Astrocyte (in vitro differentiated cells and primary cell): ENCODE results near the gene PRLHR. TPM values are rescaled to one million over a fixed set of nuclear protein-coding genes. Genes with fewer than 3 reads are reported as not detected.

ENCODE experiments used
- DNase-seq: peaks from one replicate; pipeline ENCODE4 v3.0.0-alpha.2; 2010; ENCODE audit warnings: low read depth
- FAIRE-seq: peaks from 2 replicates; lab custom pipeline; 2011; peaks lifted over from hg19 to GRCh38; lab: Jason Lieb, UNC
- H2AFZ ChIP-seq: 2 replicates; pipeline ENCODE4 v1.6.0; 2012; ENCODE audit warnings: low read depth, low read length, inconsistent platforms
- H3K27ac ChIP-seq: 2 replicates; pipeline ENCODE4 v1.5.1; 2011; ENCODE audit warnings: low read depth, low read length, inconsistent platforms
- H3K27me3 ChIP-seq: 2 replicates; pipeline ENCODE4 v1.6.0; 2011; ENCODE audit warnings: low read length, inconsistent platforms; ENCODE audit not compliant: insufficient read depth
- H3K36me3 ChIP-seq: 2 replicates; pipeline ENCODE4 v1.5.1; 2011; ENCODE audit warnings: low read length, inconsistent platforms; ENCODE audit not compliant: insufficient read depth
- H3K4me1 ChIP-seq: 2 replicates; pipeline ENCODE4 v1.5.1; 2011; ENCODE audit warnings: low read length, inconsistent platforms; ENCODE audit not compliant: insufficient read depth
- H3K4me2 ChIP-seq: 2 replicates; pipeline ENCODE4 v1.6.0; 2012; ENCODE audit warnings: low read length, inconsistent platforms
- H3K4me3 ChIP-seq: 2 replicates; pipeline ENCODE4 v1.5.1; 2011; ENCODE audit warnings: low read depth, mild to moderate bottlenecking, low read length, inconsistent platforms; ENCODE audit not compliant: insufficient read depth
- H3K79me2 ChIP-seq: 2 replicates; pipeline ENCODE4 v1.6.0; 2012; ENCODE audit warnings: mild to moderate bottlenecking, low read length, inconsistent platforms; ENCODE audit not compliant: insufficient read depth
- H3K9ac ChIP-seq: 2 replicates; pipeline ENCODE4 v1.6.0; 2012; ENCODE audit warnings: mild to moderate bottlenecking, low read length, inconsistent platforms
- H3K9me3 ChIP-seq: 2 replicates; pipeline ENCODE4 v1.5.1; 2012; ENCODE audit warnings: low read depth, mild to moderate bottlenecking, low read length, inconsistent platforms; ENCODE audit not compliant: insufficient read depth
- H4K20me1 ChIP-seq: 2 replicates; pipeline ENCODE4 v1.6.0; 2012; ENCODE audit warnings: low read length, inconsistent platforms; ENCODE audit not compliant: insufficient read depth
- H3K27ac Mint-ChIP-seq: one replicate; pipeline ENCODE4 v1.8.0; 2021; ENCODE audit warnings: mild to moderate bottlenecking, mixed read lengths; ENCODE audit not compliant: unreplicated experiment
- H3K27me3 Mint-ChIP-seq: one replicate; pipeline ENCODE4 v1.8.0; 2021; ENCODE audit warnings: low read depth, mixed read lengths; ENCODE audit not compliant: unreplicated experiment
- H3K36me3 Mint-ChIP-seq: one replicate; pipeline ENCODE4 v1.8.0; 2021; ENCODE audit warnings: low read depth, mixed read lengths; ENCODE audit not compliant: unreplicated experiment
- H3K4me1 Mint-ChIP-seq: one replicate; pipeline ENCODE4 v1.8.0; 2021; ENCODE audit warnings: low read depth, mixed read lengths; ENCODE audit not compliant: unreplicated experiment
- H3K4me3 Mint-ChIP-seq: one replicate; pipeline ENCODE4 v1.8.0; 2021; ENCODE audit warnings: mild to moderate bottlenecking, moderate library complexity, mixed read lengths; ENCODE audit not compliant: unreplicated experiment
- H3K9me3 Mint-ChIP-seq: one replicate; pipeline ENCODE4 v1.8.0; 2021; ENCODE audit warnings: mild to moderate bottlenecking, mixed read lengths; ENCODE audit not compliant: unreplicated experiment
- CTCF ChIP-seq: IDR thresholded peaks from 2 replicates; pipeline ENCODE4 v1.5.1; 2011; ENCODE audit warnings: low read depth, mild to moderate bottlenecking, inconsistent platforms, low read length, moderate library complexity; ENCODE audit not compliant: insufficient read depth
- EZH2 ChIP-seq: IDR thresholded peaks from 2 replicates; pipeline ENCODE4 v1.6.1; 2012; ENCODE audit warnings: mild to moderate bottlenecking, low read length, inconsistent platforms; ENCODE audit not compliant: insufficient read depth
- total RNA-seq: library from RNA; stranded (reverse); gene quantifications from 2 replicates; pipeline ENCODE4 v1.2.1, GENCODE V29; 2021

PRLHR gene
- total RNA-seq, 1 donor from 2014 or later: not detected

GRCh38 chr10:118564114-118564513 lies 31.3 kb downstream of the PRLHR start:
- no peak for TF ChIP-seq EZH2
- no peak for TF ChIP-seq CTCF
- Histone ChIP-seq H3K27ac (no peak overlapping the region), H3K9ac (no peak overlapping the region), H3K4me2 (no peak overlapping the region), H3K27me3 (no peaks in the 10 kb centered on the region), H3K9me3 (no peaks in the 10 kb centered on the region), H3K79me2 (no peaks in the 10 kb centered on the region), H3K36me3 (no peaks in the 10 kb centered on the region), H2AFZ (no peak overlapping the region), H3K4me3 (no peak overlapping the region), H4K20me1 (no peaks in the 10 kb centered on the region), H3K4me1 (no peaks in the 10 kb centered on the region)
- DNase-seq (no peak), FAIRE-seq (no peak)
- peaks cover 1% of the 10 kb centered on the region for H3K36me3 Mint-ChIP-seq
- H3K27me3 Mint-ChIP-seq: peaks cover 13% of the 10 kb centered on the region
- peaks cover 4% of the 10 kb centered on the region for H3K4me1 Mint-ChIP-seq
- peaks cover 7% of the 10 kb centered on the region for H3K9me3 Mint-ChIP-seq
- no peak overlapping the region for H3K27ac Mint-ChIP-seq
- no peak overlapping the region for H3K4me3 Mint-ChIP-seq

DNA sequence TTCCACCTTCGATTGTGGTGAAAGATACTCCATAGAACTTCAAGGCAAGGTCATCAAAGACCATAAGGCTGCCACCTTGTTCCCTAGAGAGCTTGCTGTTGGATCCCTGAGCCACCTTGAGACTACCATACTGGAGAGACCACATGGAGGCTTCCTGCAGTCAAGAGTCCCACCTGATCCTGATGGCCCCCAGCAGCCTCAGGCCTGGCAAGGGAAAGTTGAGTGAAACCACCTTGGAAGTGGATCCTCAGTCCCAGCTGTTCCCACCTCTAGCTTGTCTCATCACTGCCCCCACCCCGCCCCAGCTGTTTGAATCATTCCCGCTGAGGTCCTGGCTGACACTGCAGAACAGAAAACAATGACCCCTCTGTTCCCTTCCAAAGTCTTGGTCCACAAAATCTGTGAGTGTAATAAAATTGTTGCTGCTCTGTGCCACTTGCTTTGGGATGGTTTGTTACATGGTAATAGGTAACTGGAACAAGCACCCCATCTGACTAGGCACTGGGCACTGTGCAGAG lies 32.0 kb downstream of the PRLHR start:
- H3K79me2 ChIP-seq: no peaks in the 10 kb centered on the region
- Mint-ChIP-seq H3K4me3 (no peak overlapping the region), H3K36me3 (peaks cover 1% of the 10 kb centered on the region), H3K9me3 (peaks cover 7% of the 10 kb centered on the region), H3K4me1 (peaks cover 2% of the 10 kb centered on the region), H3K27ac (no peak overlapping the region), H3K27me3 (peaks cover 13% of the 10 kb centered on the region)
- H3K4me2 ChIP-seq: no peak overlapping the region
- no peak overlapping the region for H3K4me3 ChIP-seq
- no peaks in the 10 kb centered on the region for H4K20me1 ChIP-seq
- H3K9me3 ChIP-seq: no peaks in the 10 kb centered on the region
- H3K9ac ChIP-seq: no peak overlapping the region
- no peak overlapping the region for H3K27ac ChIP-seq
- TF ChIP-seq CTCF: no peak
- TF ChIP-seq EZH2: no peak
- DNase-seq (no peak), FAIRE-seq (no peak)
- no peaks in the 10 kb centered on the region for H3K4me1 ChIP-seq
- H3K36me3 ChIP-seq: no peaks in the 10 kb centered on the region
- no peaks in the 10 kb centered on the region for H3K27me3 ChIP-seq
- no peak overlapping the region for H2AFZ ChIP-seq

DNA sequence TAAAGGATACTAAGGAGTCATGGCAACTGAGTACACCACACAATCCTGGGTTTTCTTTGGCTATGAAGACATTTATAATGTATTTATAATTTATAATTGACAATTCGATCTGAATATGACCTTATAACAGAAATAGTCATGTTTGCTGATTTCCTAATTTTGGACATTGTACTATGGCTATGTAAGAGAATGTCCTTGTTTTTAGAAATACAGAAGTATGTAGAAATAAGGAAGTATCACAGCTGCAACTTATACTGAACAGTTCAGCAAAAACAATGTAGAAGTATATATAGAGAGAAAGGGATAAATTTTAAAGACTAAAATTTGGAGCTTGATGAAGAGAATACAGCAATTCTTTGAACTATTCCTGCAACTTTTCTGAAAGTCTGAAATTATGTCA lies 32.6 kb downstream of the PRLHR start:
- Mint-ChIP-seq H3K4me1 (peaks cover 2% of the 10 kb centered on the region), H3K27ac (no peak overlapping the region), H3K27me3 (peaks cover 13% of the 10 kb centered on the region), H3K36me3 (peaks cover 1% of the 10 kb centered on the region), H3K4me3 (no peak overlapping the region), H3K9me3 (peaks cover 7% of the 10 kb centered on the region)
- no peak for DNase-seq
- no peak for TF ChIP-seq EZH2
- TF ChIP-seq CTCF: no peak
- FAIRE-seq: no peak
- H2AFZ ChIP-seq: no peak overlapping the region
- H3K4me2 ChIP-seq: no peak overlapping the region
- no peak overlapping the region for H3K27ac ChIP-seq
- no peaks in the 10 kb centered on the region for H4K20me1 ChIP-seq
- no peaks in the 10 kb centered on the region for H3K27me3 ChIP-seq
- no peak overlapping the region for H3K4me3 ChIP-seq
- H3K36me3 ChIP-seq: no peaks in the 10 kb centered on the region
- no peaks in the 10 kb centered on the region for H3K4me1 ChIP-seq
- H3K79me2 ChIP-seq: no peaks in the 10 kb centered on the region
- H3K9me3 ChIP-seq: no peaks in the 10 kb centered on the region
- no peak overlapping the region for H3K9ac ChIP-seq
